Measurements from ENCODE around the gene FBXO28.
A peak's percentile ranks its signal among the peaks of the same experiment; 100 is the strongest.

The FBXO28 gene

GRCh38 chr1:224182057-224182865 is 68.3 kb downstream of the FBXO28 start:
- Histone ChIP-seq H3K18ac (ENCODE audit: low read depth in 1 of 2, low read length in 2 of 2) (peak overlapping the region; percentile 40 to 52), H3K14ac (ENCODE audit: low read length in 2 of 2) (no peak overlapping the region), H3K4me1 (ENCODE audit: control insufficient read depth, insufficient read depth, low read depth, low read length) (peaks cover 12% of the 10 kb centered on the region), H3K27ac (ENCODE audit: low read length, poor library complexity, severe bottlenecking) (peak overlapping the region; percentile 78), H4K91ac (ENCODE audit: low read length) (no peak overlapping the region), H3K9me3 (ENCODE audit: control insufficient read depth, low read length) (no peaks in the 10 kb centered on the region), H3K9ac (ENCODE audit: low read length) (peak overlapping the region; percentile 96), H3K23ac (ENCODE audit: low read length in 2 of 2) (no peak overlapping the region), H2BK120ac (ENCODE audit: low read depth, low read length) (no peak overlapping the region), H3K79me1 (replicated peaks; ENCODE audit: low read length, poor library complexity, severe bottlenecking) (no peaks in the 10 kb centered on the region), H2AK5ac (ENCODE audit: low read length, severe bottlenecking) (no peak overlapping the region), H3K36me3 (ENCODE audit: control insufficient read depth in 1 of 2, insufficient read depth in 2 of 2, low read depth in 1 of 2, low read length in 2 of 2) (peaks cover 2 to 13% of the 10 kb centered on the region in 2 experiments), H2AFZ (ENCODE audit: low read depth, low read length) (no peak overlapping the region), H2BK15ac (ENCODE audit: low read depth, poor library complexity, severe bottlenecking) (no peak overlapping the region), H2BK5ac (ENCODE audit: low read depth, low read length, poor library complexity, severe bottlenecking) (peak overlapping the region; percentile 4), H3K4ac (ENCODE audit: low read depth in 1 of 2, low read length in 2 of 2) (peak overlapping the region in 1 of 2 experiments; percentile 35), H2BK12ac (ENCODE audit: low read length in 2 of 2) (no peak overlapping the region), H3K27me3 (ENCODE audit: control insufficient read depth in 1 of 2, insufficient read depth in 1 of 2, low read length in 2 of 2) (no peaks in the 10 kb centered on the region), H3K4me3 (ENCODE audit: insufficient read depth in 1 of 2, low read depth in 1 of 2, low read length in 2 of 2) (peak overlapping the region; percentile 87 to 97), H3K4me2 (ENCODE audit: low read length, poor library complexity, severe bottlenecking) (peak overlapping the region; percentile 79), H4K8ac (ENCODE audit: low read length) (no peak overlapping the region)
- WGBS, result 90% methylated on average over 19 of the region's 22 CpGs
- no peak for DNase-seq

- Histone ChIP-seq H4K8ac (ENCODE audit: low read length) (peak within 1 kb of the TSS; percentile 89), H3K9me3 (ENCODE audit: control insufficient read depth, low read length) (no peaks in the 10 kb centered on the region), H3K9ac (ENCODE audit: low read length) (peak within 1 kb of the TSS; percentile 96), H3K23ac (ENCODE audit: low read length in 2 of 2) (peak within 1 kb of the TSS in 1 of 2 experiments; percentile 94), H2BK120ac (ENCODE audit: low read depth, low read length) (peak within 1 kb of the TSS; percentile 94), H3K4me2 (ENCODE audit: low read length, poor library complexity, severe bottlenecking) (peak within 1 kb of the TSS; percentile 79), H2BK12ac (ENCODE audit: low read length in 2 of 2) (peak within 1 kb of the TSS; percentile 54 to 78), H2AK5ac (ENCODE audit: low read length, severe bottlenecking) (peak within 1 kb of the TSS; percentile 73), H3K27ac (ENCODE audit: low read length, poor library complexity, severe bottlenecking) (peak within 1 kb of the TSS; percentile 94), H3K4ac (ENCODE audit: low read depth in 1 of 2, low read length in 2 of 2) (peak within 1 kb of the TSS; percentile 94 to 100), H3K14ac (ENCODE audit: low read length in 2 of 2) (peak within 1 kb of the TSS; percentile 97 to 99), H3K36me3 (ENCODE audit: control insufficient read depth in 1 of 2, insufficient read depth in 2 of 2, low read depth in 1 of 2, low read length in 2 of 2) (peaks cover 2 to 13% of the 10 kb centered on the region in 2 experiments), H3K4me3 (ENCODE audit: insufficient read depth in 1 of 2, low read depth in 1 of 2, low read length in 2 of 2) (peak within 1 kb of the TSS; percentile 87 to 97), H3K18ac (ENCODE audit: low read depth in 1 of 2, low read length in 2 of 2) (peak within 1 kb of the TSS; percentile 99 to 100), H2AFZ (ENCODE audit: low read depth, low read length) (peak within 1 kb of the TSS; percentile 81), H3K4me1 (ENCODE audit: control insufficient read depth, insufficient read depth, low read depth, low read length) (peaks cover 12% of the 10 kb centered on the region), H3K79me1 (replicated peaks; ENCODE audit: low read length, poor library complexity, severe bottlenecking) (no peaks in the 10 kb centered on the region), H2BK5ac (ENCODE audit: low read depth, low read length, poor library complexity, severe bottlenecking) (peak within 1 kb of the TSS; percentile 96), H2BK15ac (ENCODE audit: low read depth, poor library complexity, severe bottlenecking) (peak within 1 kb of the TSS; percentile 99), H4K91ac (ENCODE audit: low read length) (peak within 1 kb of the TSS; percentile 96), H3K27me3 (ENCODE audit: control insufficient read depth in 1 of 2, insufficient read depth in 1 of 2, low read length in 2 of 2) (no peaks in the 10 kb centered on the region)
- under 1% methylated on average over 44 of the region's 94 CpGs for whole genome bisulfite sequencing
- DNase-seq, result peak; percentile 87
Measured at GRCh38 chr1:224182866-224183590, 69.1 kb downstream of the FBXO28 start, which contains the start of gene DEGS1. Gene DEGS1, plus strand, starts transcription at chr1:224183240. Its CDS starts 97 bp downstream, at chr1:224183337.

GRCh38 chr1:224183591-224184312 is 69.8 kb downstream of the FBXO28 start:
- H2BK15ac ChIP-seq (ENCODE audit: low read depth, poor library complexity, severe bottlenecking), result peak overlapping the region; percentile 99
- H2BK5ac ChIP-seq (ENCODE audit: low read depth, low read length, poor library complexity, severe bottlenecking), result peak overlapping the region; percentile 96
- H3K18ac ChIP-seq (ENCODE audit: low read depth in 1 of 2, low read length in 2 of 2), result peak overlapping the region; percentile 99 to 100
- peak overlapping the region; percentile 96 for H3K9ac ChIP-seq (ENCODE audit: low read length)
- peak overlapping the region; percentile 97 to 99 for H3K14ac ChIP-seq (ENCODE audit: low read length in 2 of 2)
- H3K4me3 ChIP-seq (ENCODE audit: insufficient read depth in 1 of 2, low read depth in 1 of 2, low read length in 2 of 2), result peak overlapping the region; percentile 87 to 97
- H4K91ac ChIP-seq (ENCODE audit: low read length), result peak overlapping the region; percentile 96
- H3K9me3 ChIP-seq (ENCODE audit: control insufficient read depth, low read length), result no peaks in the 10 kb centered on the region
- peaks cover 12% of the 10 kb centered on the region for H3K4me1 ChIP-seq (ENCODE audit: control insufficient read depth, insufficient read depth, low read depth, low read length)
- peak overlapping the region in 1 of 2 experiments; percentile 94 for H3K23ac ChIP-seq (ENCODE audit: low read length in 2 of 2)
- H3K4me2 ChIP-seq (ENCODE audit: low read length, poor library complexity, severe bottlenecking), result peak overlapping the region; percentile 70
- H2BK120ac ChIP-seq (ENCODE audit: low read depth, low read length), result peak overlapping the region; percentile 94
- H3K36me3 ChIP-seq (ENCODE audit: control insufficient read depth in 1 of 2, insufficient read depth in 2 of 2, low read depth in 1 of 2, low read length in 2 of 2), result peaks cover 6 to 13% of the 10 kb centered on the region in 2 experiments
- peak overlapping the region; percentile 89 for H4K8ac ChIP-seq (ENCODE audit: low read length)
- H3K79me1 ChIP-seq (replicated peaks; ENCODE audit: low read length, poor library complexity, severe bottlenecking), result no peaks in the 10 kb centered on the region
- WGBS, result 1% methylated on average over 45 of the region's 53 CpGs
- peak overlapping the region; percentile 29 to 54 for H2BK12ac ChIP-seq (ENCODE audit: low read length in 2 of 2)
- H3K27ac ChIP-seq (ENCODE audit: low read length, poor library complexity, severe bottlenecking), result peak overlapping the region; percentile 94
- H3K4ac ChIP-seq (ENCODE audit: low read depth in 1 of 2, low read length in 2 of 2), result peak overlapping the region; percentile 94 to 100
- DNase-seq, result peak; percentile 74
- peak overlapping the region; percentile 81 for H2AFZ ChIP-seq (ENCODE audit: low read depth, low read length)
- H3K27me3 ChIP-seq (ENCODE audit: control insufficient read depth in 1 of 2, insufficient read depth in 1 of 2, low read length in 2 of 2), result no peaks in the 10 kb centered on the region
- H2AK5ac ChIP-seq (ENCODE audit: low read length, severe bottlenecking), result peak overlapping the region; percentile 73
